ENCODE results near the gene OR6C2. TPM values are rescaled to one million over a fixed set of nuclear protein-coding genes. Genes with fewer than 3 reads are reported as not detected.

OR6C2 gene
- total and polyA plus RNA-seq, 9 of the 15 experiments (the other 6 are each of a cell fraction or from before 2014, with no cell fraction given), result not detected

- TF ChIP-seq ZHX1 (conservative IDR thresholded peaks at IDR 0.05; ENCODE audit: low read length), result no peak
- TF ChIP-seq NFIX (CRISPR knock-in tag; IDR thresholded peaks at IDR 0.05; ENCODE audit: low read depth), result no peak
- TF ChIP-seq TRIM24 (IDR thresholded peaks at IDR 0.05), result no peak
Measured at GRCh38 chr12:55420307-55420962, 23.4 kb upstream of the OR6C2 start (continued).

- 18% methylated on average over 4 of the region's 4 CpGs for WGBS (ENCODE audit: insufficient coverage, low coverage, missing lambda C conversion rate)
- no peaks in the 10 kb centered on the region for H3K36me3 ChIP-seq (ENCODE audit: control insufficient read depth, insufficient read depth, low read length)
- H3K4me1 ChIP-seq (replicated peaks in 1 of 2; ENCODE audit: control insufficient read depth in 2 of 2, insufficient read depth in 2 of 2, low read length in 2 of 2), result no peaks in the 10 kb centered on the region
- H3K9ac ChIP-seq (ENCODE audit: insufficient read depth in 1 of 2, low read depth in 2 of 2, low read length in 2 of 2), result no peak within 1 kb of the TSS
- H3K27me3 ChIP-seq (ENCODE audit: control insufficient read depth in 2 of 2, insufficient read depth in 2 of 2, low read length in 2 of 2), result no peaks in the 10 kb centered on the region
- ChIA-PET CTCF (ENCODE audit: low intra/inter-chr PET ratio) (no interaction called here), POLR2A (no interaction called here)
- FAIRE-seq (no peak), ATAC-seq (no peak), DNase-seq (ENCODE audit: extremely low read depth in 1 of 4, low spot score in 3 of 4) (no peak)
- intact Hi-C loops (cut with micrococcal nuclease), result no loop called here
- H2AFZ ChIP-seq (ENCODE audit: low read depth, low read length), result no peak within 1 kb of the TSS
- no peaks in the 10 kb centered on the region for H3K9me3 ChIP-seq (replicated peaks; ENCODE audit: control insufficient read depth, insufficient read depth, low read depth, low read length)
- no TSS peak for BruUV-seq (replicated peaks)
- no peaks in the 10 kb centered on the region for H4K20me1 ChIP-seq (replicated peaks; ENCODE audit: control insufficient read depth, insufficient read depth, low read length)
- H3K79me2 ChIP-seq (ENCODE audit: control insufficient read depth, insufficient read depth, low read length), result no peaks in the 10 kb centered on the region
- in situ Hi-C loops (cut with MboI), result no loop called here
- no peak within 1 kb of the TSS for H3K4me2 ChIP-seq (ENCODE audit: insufficient read depth, low read length)
- no peak within 1 kb of the TSS for H3K27ac ChIP-seq (ENCODE audit: extremely low read depth, low read depth, low read length)
- H3K4me3 ChIP-seq, result no peak within 1 kb of the TSS
- TF ChIP-seq NR1H2 (CRISPR knock-in tag; IDR thresholded peaks at IDR 0.05), result no peak
- no peak for TF ChIP-seq ZNF778 (CRISPR knock-in tag; IDR thresholded peaks at IDR 0.05)
- TF ChIP-seq ZNF165 (CRISPR knock-in tag; IDR thresholded peaks at IDR 0.05; ENCODE audit: borderline replicate concordance), result no peak
- TF ChIP-seq ESRRB (CRISPR knock-in tag; IDR thresholded peaks at IDR 0.05; ENCODE audit: borderline replicate concordance), result no peak
- no peak for TF ChIP-seq EZH2 (IDR thresholded peaks at IDR 0.05; ENCODE audit: borderline replicate concordance, low read depth, low read length)
- TF ChIP-seq ZNF121 (CRISPR knock-in tag; conservative IDR thresholded peaks at IDR 0.05), result no peak
- no peak for TF ChIP-seq CEBPG (CRISPR knock-in tag; IDR thresholded peaks at IDR 0.05)
- no peak for TF ChIP-seq CEBPG (tag; conservative IDR thresholded peaks at IDR 0.05 in 1 of 2, IDR thresholded peaks at IDR 0.05 in 1 of 2)
- TF ChIP-seq EP300 (IDR thresholded peaks at IDR 0.05; ENCODE audit: low read length), result no peak
- no peak for TF ChIP-seq MBD2 (IDR thresholded peaks at IDR 0.05; ENCODE audit: borderline replicate concordance, low read depth)
- TF ChIP-seq MITF (IDR thresholded peaks at IDR 0.05), result no peak
- no peak for TF ChIP-seq ZNF740 (CRISPR knock-in tag; IDR thresholded peaks at IDR 0.05)
- TF ChIP-seq ZNF740 (tag; IDR thresholded peaks at IDR 0.05), result no peak
- no peaks in the 10 kb centered on the region for H3K9me1 ChIP-seq (ENCODE audit: control insufficient read depth, insufficient read depth, low read length)
Measured at GRCh38 chr12:55425954-55426353, 17.9 kb upstream of the OR6C2 start, which contains the start of gene OR6C76. Gene OR6C76, plus strand, starts transcription at chr12:55426254. Its CDS starts 0 bp downstream, at chr12:55426254.
